GM18517 (cell line): Measurements from ENCODE around the gene MYO18A.
"Not testable (repeated sequence)": the region's sequence is repeated elsewhere in the genome, so short reads cannot be mapped to it uniquely, and the experiment has no call there.

Experiments used
- ATAC-seq: cut with Tn5 transposase; IDR thresholded peaks from one replicate; pipeline ENCODE4 v1.9.1; 2021; ENCODE audit warnings: mild to moderate bottlenecking, moderate library complexity; ENCODE audit not compliant: unreplicated experiment

Gene MYO18A

DNA sequence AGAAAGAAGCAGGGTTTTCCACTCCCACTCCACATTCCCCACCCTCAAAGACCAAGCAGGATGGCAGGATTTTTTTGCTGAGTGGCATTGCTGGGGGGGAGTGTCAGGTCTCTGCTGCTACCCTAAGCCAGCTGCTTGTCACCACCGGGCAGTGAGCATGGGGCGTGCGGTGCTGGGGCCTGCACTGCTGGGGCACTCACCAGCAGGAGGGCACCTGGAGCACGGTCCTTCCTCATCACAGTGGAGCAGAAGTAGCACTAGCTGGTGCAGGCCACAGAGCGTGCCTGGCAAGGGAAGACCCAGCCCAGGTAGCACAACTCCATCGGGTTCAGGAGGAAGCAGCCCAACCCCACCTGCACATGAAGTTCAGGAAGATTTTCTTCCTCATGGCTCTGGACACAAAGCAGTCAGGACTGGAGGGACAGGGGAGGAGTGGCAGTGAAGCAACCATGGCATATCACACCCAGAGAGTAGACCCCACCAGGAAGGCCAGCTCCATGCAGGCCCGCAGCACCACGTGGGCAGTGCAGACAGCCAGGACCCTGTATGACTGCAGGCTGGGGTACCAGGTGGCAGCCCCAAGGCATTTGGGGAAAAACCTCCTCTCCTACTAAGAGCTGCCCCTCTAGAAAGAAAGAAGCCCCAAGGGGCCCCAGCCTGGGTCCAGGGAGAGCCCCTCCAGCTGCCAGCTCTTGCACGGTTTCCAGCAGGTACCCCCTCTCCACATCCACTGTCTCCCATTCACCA is 16.7 kb upstream of the MYO18A start:
- no peak for ATAC-seq

DNA sequence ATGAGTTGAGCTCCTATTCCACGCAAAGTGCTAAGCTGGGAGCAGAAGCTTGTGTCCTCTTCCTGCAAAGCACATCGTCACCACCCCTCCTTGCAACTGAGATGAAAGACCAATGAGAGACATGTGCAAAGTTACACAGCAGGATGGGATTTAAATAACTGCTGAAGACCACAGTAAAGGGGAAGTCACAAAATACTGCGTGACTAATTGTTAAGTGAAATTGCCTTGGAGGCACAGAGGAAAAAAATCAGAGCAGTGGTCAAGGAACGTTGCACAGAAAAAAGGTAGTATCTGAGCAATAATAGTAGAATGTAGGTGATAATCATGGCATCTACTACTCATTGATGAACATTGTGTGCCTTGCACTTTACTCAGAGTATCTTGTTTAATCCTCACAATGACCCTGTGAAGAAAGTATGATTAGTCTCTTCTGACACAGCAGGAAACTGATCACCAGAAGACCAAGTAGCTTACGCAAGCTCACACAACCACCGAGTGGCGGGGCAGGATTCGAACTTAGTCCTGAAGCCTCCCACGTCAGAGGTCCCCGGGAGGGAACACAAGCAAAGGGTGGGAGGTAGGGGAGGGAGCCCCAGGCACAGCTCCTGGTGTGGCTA is 15.4 kb upstream of the MYO18A start:
- ATAC-seq, result no peak

DNA sequence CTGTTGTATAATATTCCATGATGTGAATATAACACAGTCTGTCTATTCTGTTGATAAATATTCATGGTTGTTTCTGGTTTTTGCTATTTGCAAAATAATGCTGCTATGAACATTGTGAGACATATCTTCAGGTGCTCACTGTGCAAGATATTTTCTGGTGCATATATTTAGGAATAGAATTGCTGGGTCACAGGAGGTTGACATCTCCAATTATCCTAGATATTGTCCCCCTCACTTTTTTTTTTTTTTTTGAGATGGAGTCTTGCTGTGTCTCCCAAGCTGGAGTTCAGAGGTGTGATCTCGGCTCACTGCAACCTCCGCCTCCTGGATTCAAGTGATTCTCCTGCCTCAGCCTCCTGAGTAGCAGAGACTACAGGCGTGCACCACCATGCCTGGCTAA is 14.5 kb upstream of the MYO18A start:
- ATAC-seq, result no peak

DNA sequence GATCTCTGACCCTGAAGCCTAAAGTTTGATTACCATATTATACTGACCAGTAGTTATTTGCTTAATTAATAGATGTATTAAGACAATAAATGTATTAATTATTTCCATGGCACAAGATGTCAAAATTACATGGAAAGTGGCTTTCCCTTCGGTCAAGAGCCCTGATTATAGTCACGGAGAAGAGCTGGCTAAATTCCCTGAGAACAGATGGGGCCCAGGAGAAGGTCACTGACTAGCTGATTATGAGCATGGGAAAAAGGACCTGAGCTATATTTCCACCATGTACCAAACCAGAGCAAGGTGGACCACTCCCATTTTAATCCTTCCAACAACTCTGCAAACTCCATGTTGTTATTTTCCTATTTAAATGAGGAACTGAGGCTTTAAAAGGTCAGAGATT is 12.9 kb upstream of the MYO18A start:
- ATAC-seq, result no peak

DNA sequence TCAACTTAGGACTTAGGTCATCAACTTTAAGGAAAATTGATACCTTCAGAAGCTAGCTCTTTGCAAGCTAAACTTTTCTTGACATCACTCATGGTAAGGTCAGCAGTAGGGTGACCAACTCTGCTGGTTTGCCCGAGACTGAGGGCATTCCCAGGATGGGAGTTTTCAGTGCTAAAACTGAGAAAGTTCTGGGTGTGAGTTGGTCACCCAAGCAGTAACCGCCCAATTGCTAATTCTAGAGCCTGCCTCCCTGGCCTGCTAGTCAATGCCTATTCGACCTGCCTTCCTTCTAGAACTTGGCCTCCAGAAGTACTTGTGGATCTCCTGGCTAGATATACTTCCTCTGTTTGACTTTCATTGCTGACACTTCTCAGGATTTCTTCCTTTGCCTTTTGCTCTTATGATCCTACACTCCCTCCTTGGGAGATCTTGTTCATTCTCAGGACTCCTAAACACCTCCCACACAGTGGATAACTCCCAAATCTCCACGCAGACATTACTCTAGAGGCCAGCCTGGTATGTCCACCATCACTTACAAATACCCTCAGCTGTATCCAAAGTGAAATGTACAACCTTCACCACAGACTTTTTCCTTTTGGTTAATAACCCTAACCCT is 10.5 kb upstream of the MYO18A start:
- ATAC-seq, result no peak

DNA sequence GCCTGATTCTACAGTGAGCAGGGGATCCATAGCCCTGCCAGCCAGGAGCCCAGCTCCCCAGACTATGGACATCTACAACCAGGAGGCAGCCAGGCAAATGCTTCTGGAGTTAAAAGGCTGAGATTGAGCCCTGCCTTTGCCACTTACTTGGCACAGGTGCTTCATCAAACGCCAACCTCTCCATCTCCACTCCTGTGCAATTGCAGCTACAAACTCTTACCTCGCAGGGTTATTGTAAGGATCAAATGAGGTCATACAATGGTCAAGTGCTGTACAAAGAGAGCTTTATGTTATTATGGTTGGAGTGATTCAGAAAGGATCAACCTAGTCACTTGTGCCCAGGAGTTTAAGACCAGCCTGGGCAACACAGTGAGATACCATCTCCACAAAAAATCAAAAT is 9.8 kb upstream of the MYO18A start:
- ATAC-seq, result no peak

DNA sequence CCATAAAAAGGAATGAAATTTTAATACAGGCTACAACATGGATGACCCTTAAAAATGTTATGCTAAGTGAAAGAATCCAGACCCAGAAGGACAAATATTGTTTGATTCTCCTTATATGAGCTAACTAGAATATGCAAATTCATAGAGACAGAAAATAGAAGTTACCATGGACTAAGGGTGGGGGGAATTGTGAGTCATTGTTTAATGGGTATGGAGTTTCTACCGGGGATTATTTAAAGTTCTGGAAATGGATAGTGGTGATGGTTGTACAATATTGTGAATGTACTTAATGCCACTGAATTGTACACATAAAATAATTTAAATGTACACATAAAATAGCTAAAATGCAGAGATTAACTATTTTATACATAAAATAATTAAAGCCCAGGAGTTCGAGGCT is 9.2 kb upstream of the MYO18A start:
- no peak for ATAC-seq

DNA sequence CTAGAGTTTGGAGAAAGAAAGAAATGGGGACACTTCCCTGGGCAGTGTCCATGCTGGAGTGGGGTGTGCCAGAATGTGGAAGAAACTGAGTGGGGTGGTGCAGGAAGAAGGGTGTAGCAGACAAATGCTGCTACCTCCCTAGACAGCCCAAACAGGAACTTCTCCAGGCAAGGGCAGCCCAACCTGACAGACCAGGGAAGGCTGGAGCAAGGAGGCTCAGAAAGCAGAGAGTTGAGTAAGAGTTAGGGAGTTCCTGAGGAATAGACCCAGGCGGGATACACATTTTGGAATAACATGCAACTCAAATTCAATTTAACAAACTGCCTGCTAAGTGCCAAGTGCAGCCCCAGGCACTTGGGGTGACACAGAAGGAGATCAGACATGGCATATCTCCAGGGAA is 1.0 kb upstream of the MYO18A start:
- ATAC-seq, result no peak

DNA sequence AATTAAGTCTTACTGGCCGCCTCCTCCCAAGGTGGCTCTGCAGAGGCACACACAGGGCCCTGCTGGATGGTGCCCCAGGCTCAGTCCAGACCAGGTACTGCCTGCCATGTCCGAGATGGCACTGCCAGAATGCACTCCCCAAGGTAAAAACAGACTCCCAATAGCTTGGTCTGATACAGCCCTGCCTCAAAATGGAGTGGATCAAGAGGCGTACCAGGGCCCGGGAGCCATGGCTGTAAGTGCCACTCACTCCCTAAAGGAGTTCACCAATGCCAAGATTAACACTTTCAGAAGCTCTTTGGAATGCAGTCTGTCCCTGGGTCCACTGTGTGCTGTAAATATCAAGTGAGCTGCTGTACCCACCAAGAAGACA is 576 bp upstream of the MYO18A start:
- no peak for ATAC-seq

DNA sequence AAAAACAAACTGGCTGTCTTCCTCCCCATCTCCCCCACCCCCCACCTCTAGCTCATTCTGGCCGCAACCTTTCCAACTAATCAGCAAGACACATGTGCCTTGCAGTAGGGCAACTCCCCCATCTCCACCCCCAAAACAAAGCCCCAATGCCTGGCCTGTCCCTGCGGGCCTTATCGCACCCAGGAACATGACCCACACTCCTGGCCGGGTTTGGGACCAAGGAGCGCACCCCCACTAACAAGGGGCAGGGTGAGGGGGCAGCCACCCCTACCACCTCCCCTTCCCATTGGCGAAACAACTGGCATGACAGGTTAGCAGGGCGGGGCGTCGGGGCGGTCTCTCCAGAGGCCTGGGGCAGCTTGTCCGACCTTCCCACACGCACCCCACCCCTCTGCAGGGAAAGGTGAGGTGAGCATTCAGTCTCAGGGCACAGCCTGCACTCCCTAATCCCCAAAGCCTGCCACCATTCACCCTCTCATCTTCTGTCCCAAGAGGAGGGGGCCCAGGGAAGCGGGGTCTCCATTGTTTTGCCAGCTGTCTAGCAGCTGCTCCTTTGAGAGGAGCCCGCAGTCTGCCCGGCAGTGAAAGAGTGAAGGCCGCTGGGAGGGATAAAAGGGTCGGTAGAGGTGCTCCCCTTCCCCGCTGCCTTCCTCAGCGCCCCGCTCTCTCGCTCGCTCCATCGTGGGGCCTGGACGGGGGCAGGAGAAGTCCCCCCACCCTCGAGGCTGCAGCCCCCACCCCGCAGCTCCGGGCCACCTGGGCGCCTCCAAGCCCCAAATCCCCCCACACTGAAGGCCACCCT is 765 bp downstream of the MYO18A start:
- no peak for ATAC-seq

DNA sequence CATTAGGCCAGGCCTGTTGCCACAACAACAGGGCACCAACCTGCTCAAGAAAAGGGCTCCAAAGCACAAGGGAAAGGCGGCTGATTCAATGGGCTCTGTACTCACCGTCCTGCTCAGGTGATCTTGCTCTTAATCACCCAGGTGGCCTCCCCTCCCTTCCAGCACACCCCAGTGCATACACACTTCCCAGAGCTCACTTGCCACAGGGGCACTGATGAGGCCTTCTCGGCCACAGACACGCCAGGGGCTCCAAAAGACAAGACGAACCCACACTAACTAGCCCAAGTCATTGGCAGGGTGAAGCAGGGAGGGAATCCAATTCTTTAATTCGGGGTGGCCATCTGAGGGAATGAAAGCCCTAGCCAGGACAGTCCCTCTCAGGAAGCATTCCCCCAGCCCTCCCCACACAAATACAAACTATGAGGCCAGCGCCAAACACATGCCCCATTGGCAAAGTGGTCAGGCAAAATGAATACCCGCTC is 1.4 kb downstream of the MYO18A start:
- no peak for ATAC-seq

DNA sequence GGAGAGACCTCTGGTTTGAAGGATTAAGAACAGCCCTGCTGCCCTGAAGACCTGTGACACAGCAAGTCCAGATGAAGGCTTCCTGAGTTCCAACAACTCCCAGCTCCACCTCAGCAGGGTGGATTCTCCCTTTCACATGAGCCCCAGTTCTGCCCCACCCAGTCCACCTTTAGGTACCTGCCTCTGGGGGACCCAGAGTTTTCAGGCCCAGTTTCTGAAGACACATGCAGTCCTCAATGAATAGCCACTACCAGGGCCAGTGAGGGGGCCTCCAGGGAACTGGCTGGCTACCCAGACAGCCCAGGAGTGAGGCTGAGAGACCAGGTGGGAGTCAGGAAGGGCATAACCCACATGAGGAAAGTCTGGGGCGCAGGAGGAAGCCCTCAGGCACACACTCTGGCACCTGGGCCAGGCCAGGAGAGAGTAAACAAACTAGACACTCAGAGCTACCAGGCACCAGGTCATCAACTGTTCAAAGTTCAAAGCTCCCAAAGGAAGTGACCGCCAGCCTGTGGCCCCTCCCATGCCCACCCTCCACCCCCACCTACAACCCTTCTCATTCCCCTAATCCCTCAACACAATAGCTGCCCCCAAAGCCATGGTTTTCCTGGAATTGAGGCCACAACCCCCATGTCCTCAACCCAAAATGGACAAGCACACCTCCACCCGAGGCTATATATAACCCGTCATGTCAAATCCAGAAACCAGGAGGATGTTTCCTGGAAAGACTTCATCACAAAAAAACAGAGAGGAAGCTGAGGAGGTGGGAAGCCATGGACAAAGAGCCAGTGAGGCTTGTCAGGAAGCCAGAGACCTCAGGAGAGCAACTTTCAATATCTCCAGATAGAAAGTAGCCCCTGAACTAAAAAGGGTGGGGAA is 2.1 kb downstream of the MYO18A start:
- no peak for ATAC-seq

DNA sequence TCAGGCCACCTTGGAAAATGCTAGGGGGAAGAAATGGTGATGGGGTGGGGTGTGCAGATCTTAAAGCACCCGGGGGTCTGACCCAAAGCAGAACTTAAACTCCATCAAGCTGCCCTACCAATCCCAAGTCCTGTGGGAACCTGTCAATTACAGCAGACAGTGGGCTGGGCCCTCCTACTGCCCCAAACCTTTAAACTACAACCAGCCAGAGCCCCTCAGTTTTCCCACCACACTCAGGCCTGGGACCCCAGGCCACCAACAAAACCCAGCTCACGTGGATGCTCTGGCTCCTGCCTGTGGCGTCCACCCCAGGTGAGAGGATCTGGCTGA is 2.7 kb downstream of the MYO18A start:
- no peak for ATAC-seq

DNA sequence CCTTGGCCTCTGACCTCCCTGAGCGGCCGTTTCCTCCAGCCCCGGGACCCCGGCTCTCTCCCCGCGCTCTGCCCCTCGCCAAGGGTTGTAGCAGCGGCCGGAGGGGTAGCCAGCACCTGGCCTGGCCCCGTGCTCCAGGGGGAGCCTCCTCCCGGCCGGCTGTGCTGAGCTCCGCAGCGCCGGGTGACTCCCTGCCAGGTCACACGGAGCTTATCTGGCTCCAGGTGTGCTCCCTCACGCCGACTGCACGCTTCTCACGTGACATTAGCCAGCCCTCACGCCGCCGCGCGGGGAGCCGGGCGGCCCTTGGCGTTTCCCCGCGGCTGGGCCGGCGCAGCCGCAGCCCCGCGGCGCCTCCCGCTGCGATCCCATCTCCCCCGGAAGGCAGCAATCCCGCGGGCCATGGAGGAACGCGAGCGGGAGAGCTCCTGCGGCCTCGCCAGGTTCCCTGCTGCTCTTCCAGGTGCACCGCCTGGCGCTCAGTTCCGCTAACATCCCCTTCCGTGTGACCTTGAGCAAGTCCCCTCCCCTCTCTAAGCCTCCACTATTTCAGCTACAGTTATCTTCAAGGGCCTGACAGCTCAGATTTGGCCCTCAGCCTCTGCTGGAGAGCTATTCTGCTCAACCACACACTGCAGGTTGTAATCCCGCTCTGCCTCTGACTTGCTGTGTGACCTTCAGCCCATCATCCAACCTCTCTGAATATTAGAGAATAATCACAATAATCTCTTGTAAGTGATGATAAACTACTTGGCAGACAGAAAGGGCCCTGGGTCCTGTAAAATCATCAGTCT is 3.4 kb downstream of the MYO18A start:
- no peak for ATAC-seq

DNA sequence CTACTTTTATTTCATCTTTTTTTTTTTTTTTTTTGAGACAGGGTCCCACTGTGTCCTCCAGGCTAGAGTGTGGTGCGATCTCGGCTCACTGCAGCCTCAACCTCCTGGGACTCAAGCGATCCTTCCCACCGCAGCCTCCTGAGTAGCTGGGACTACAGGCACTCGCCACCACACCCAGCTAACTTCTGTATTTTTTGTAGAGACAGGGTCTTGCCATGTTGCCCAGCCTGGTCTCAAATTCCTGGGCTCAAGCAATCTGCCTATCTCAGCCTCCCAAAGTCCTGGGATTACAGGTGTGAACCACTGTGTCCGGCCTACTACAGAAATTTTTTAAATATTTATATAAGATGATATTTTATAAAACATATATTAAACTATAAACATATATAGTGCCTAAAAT is 4.8 kb downstream of the MYO18A start:
- no peak for ATAC-seq

DNA sequence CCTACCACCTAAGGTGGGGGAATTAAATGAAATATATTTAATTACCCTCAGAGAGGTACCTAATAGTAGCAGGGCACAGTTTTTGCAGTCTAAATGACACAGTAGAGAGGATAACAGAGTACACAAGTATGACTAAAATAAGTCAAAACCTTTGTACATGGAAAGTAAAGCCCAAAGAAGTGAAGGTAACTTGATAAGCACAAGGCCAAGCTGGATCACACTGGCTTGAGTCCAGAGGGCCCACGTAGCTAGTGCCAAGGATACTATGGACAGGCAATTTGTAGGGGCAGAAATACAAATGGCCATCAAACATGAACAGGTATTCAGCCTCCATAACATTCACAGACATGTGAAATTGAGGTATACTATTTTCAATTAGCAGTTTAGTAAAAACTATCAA is 7.6 kb downstream of the MYO18A start:
- ATAC-seq, result no peak

DNA sequence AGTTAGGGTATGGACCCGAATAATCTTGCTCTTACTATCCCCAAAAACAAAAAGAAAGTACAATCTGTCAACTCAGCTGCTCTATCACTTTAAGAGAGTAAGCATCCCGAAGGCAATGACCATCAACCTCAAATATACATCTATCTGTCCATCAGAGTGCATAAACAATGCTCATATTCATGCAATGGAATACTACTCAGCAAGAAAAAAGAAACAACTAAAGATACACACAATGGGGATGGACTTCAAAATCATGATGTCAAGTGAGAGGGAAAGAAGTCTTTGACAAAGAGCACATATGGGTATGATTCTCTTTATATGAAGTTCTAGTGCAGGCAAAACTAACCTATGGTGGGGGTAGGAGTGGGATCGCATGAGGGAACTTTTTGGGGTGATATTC is 9.5 kb downstream of the MYO18A start:
- no peak for ATAC-seq

DNA sequence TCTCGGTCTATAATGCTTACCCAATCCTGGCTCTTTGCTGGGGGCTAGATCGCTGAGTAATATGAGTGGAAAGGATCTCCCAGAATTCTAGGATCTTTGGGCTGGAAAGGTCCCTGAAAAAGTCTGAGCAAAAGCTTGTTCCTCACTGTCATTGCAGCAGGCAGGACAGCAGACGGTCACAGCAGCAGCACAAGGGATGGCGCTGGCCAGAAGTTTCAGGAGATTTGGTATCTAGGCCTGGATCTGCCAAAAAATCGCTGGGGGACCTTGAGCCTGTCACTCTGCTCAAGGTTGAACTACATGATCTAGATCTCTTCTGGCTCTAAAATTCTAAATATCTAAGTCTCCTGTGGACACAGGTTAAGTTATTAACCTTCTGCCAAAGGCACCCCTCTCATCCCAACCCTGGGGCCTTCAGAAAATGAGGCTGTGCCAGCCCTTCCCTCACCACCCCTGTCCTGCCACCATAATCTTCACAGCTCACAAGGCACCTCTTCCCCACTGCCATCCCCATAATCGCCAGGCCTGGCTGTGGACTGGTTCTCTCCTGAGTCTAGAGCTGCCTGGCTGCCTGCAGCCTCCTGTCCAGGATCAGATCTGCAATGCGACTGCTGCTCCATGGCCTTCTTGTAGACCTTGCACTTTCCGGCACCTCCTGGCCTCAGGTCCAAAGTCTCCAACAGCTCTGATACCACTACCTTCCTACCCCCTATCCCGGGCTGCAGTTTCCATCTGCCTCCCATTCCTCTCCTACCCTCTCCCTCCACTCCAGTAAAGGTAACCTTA is 10.2 kb downstream of the MYO18A start:
- ATAC-seq, result no peak

DNA sequence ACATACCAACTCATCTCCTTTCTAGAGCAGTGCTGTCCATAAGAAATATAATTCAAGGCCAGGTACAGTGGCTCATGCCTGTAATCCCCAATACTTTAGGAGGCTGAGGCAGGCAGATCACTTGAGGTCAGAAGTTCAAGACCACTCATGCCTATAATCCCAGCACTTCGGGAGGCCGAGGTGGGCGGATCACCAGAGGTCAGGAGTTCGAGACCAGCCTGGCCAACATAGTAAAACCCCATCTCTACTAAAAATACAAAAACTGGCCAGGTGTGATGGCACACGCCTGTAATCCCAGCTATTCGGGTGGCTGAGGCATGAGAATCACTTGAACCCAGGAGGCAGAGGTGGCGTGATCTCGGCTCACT is 11.5 kb downstream of the MYO18A start:
- not testable (repeated sequence) for ATAC-seq
